Tibial nerve (tissue), 4 donors: ENCODE results near the gene NDUFAB1. TPM values are rescaled to one million over a fixed set of nuclear protein-coding genes. Genes with fewer than 3 reads are reported as not detected.
"Not testable (repeated sequence)": the region's sequence is repeated elsewhere in the genome, so short reads cannot be mapped to it uniquely, and the experiment has no call there.

Experiments used
- DNase-seq, 2 donors: peaks; one replicate each; pipeline ENCODE4 v3.0.0-alpha.2; 2019; ENCODE audit warnings: low spot score in 2 of 2
- H3K27ac ChIP-seq, 4 donors: fragments of 200-600 bp; sonication (generic) in 3 of 4; one replicate each; pipeline ENCODE4 v1.5.1; 2017 to 2019; ENCODE audit warnings: mild to moderate bottlenecking in 1 of 4
- H3K27me3 ChIP-seq, 2 donors: fragments of 200-600 bp; sonication (generic) in 1 of 2; one replicate each; pipeline versions ENCODE4 v1.5.1 to v1.6.0; 2017 to 2019
- H3K36me3 ChIP-seq, 3 donors: fragments of 200-600 bp; sonication (generic); one replicate each; pipeline ENCODE4 v1.5.1; 2018 to 2019
- H3K4me1 ChIP-seq, 4 donors: fragments of 200-600 bp; sonication (generic) in 3 of 4; one replicate each; pipeline ENCODE4 v1.5.1; 2017 to 2019
- H3K4me3 ChIP-seq, 4 donors: fragments of 200-600 bp; sonication (generic) in 3 of 4; one replicate each; pipeline ENCODE4 v1.5.1; 2017 to 2019; ENCODE audit warnings: mild to moderate bottlenecking in 1 of 4, moderate library complexity in 1 of 4
- H3K9me3 ChIP-seq, 4 donors: fragments of 200-600 bp; sonication (generic) in 3 of 4; one replicate each; pipeline ENCODE4 v1.5.1; 2017 to 2019
- CTCF ChIP-seq, 5 experiments: fragments of 200-600 bp in 3 of 5; fragments of 450-650 bp in 2 of 5; sonication (generic) in 3 of 5; IDR thresholded peaks; one replicate each; pipeline ENCODE4 v1.5.1; 2016 to 2019; ENCODE audit warnings: antibody characterized with exemption in 5 of 5, mild to moderate bottlenecking in 3 of 5, moderate library complexity in 2 of 5
- EP300 ChIP-seq, 2 donors: sonication (generic); formaldehyde crosslinking; IDR thresholded peaks; one replicate each; pipeline ENCODE4 v1.6.1; 2017; ENCODE audit warnings: antibody characterized with exemption in 2 of 2, mild to moderate bottlenecking in 1 of 2
- POLR2A ChIP-seq, 2 donors: fragments of 450-650 bp; IDR thresholded peaks; one replicate each; pipeline ENCODE4 v1.6.1; 2017; ENCODE audit warnings: antibody characterized with exemption in 2 of 2, mild to moderate bottlenecking in 2 of 2, moderate library complexity in 2 of 2
- WGBS, 2 donors: methylation state at CpG; one replicate each; pipeline ENCODE4 v1.1.5; 2018; 5-methylcytosine and 5-hydroxymethylcytosine counted together
- total RNA-seq, 4 donors: library from RNA; depleted of rRNA; stranded (reverse); fragments of >200 nt; gene quantifications; one replicate each; pipeline ENCODE4 v1.1.0, GENCODE V29; 2016

Gene NDUFAB1
- total RNA-seq, 4 donors from 2014 or later = 43.7 to 87.8 (median 67.1) TPM

- peaks cover 0 to 65% (median 0%) of the 10 kb centered on the region in 3 donors for H3K36me3 ChIP-seq
- no peaks in the 10 kb centered on the region for H3K9me3 ChIP-seq
- TF ChIP-seq CTCF (IDR thresholded peaks at IDR 0.05) = no peak
- no peak for TF ChIP-seq EP300 (IDR thresholded peaks at IDR 0.05)
- TF ChIP-seq POLR2A (IDR thresholded peaks at IDR 0.05) = no peak
- no peak overlapping the region for H3K27ac ChIP-seq
- H3K4me3 ChIP-seq = no peak overlapping the region
- DNase-seq = no peak
- peaks cover 0 to 16% (median 11%) of the 10 kb centered on the region in 4 donors for H3K4me1 ChIP-seq
- no peaks in the 10 kb centered on the region for H3K27me3 ChIP-seq
Observed at GRCh38 chr16:23635958-23636357, 39.8 kb upstream of the NDUFAB1 start.

GRCh38 chr16:23634461-23635036, 38.4 kb upstream of the NDUFAB1 start:
- H3K4me1 ChIP-seq = peaks cover 0 to 6% (median under 1%) of the 10 kb centered on the region in 4 donors
- no peak for TF ChIP-seq POLR2A (IDR thresholded peaks at IDR 0.05)
- no peak for TF ChIP-seq CTCF (IDR thresholded peaks at IDR 0.05)
- TF ChIP-seq EP300 (IDR thresholded peaks at IDR 0.05) = no peak
- no peak overlapping the region for H3K4me3 ChIP-seq
- H3K27ac ChIP-seq = no peak overlapping the region
- no peak for DNase-seq
- H3K36me3 ChIP-seq = peaks cover 0 to 74% (median 4%) of the 10 kb centered on the region in 3 donors
- no peaks in the 10 kb centered on the region for H3K27me3 ChIP-seq
- no peaks in the 10 kb centered on the region for H3K9me3 ChIP-seq
- 92 to 96% methylated on average over 4 of the region's 4 CpGs for WGBS, 2 donors

GRCh38 chr16:23631874-23632273, 35.8 kb upstream of the NDUFAB1 start:
- DNase-seq, H3K4me1 ChIP-seq, H3K27ac ChIP-seq, H3K9me3 ChIP-seq, H3K4me3 ChIP-seq, H3K27me3 ChIP-seq: not testable (repeated sequence)
- peaks cover 0 to 88% (median 7%) of the 10 kb centered on the region in 3 donors for H3K36me3 ChIP-seq
- WGBS, 2 donors = 95 to 100% methylated on average over 3 of the region's 3 CpGs

GRCh38 chr16:23629516-23629915, 33.4 kb upstream of the NDUFAB1 start:
- Histone ChIP-seq H3K9me3 (no peaks in the 10 kb centered on the region), H3K4me1 (no peaks in the 10 kb centered on the region), H3K27me3 (no peaks in the 10 kb centered on the region), H3K36me3 (peaks cover 2 to 88% (median 20%) of the 10 kb centered on the region in 3 donors), H3K27ac (no peak overlapping the region), H3K4me3 (no peak overlapping the region)
- DNase-seq = no peak
- no peak for TF ChIP-seq EP300 (IDR thresholded peaks at IDR 0.05)
- TF ChIP-seq CTCF (IDR thresholded peaks at IDR 0.05) = no peak
- no peak for TF ChIP-seq POLR2A (IDR thresholded peaks at IDR 0.05)
- WGBS, 2 donors = 94 to 95% methylated on average over 8 of the region's 8 CpGs

- Histone ChIP-seq H3K36me3 (peaks cover 2 to 92% (median 25%) of the 10 kb centered on the region in 3 donors), H3K27ac (no peak overlapping the region), H3K27me3 (no peaks in the 10 kb centered on the region), H3K9me3 (no peaks in the 10 kb centered on the region), H3K4me3 (no peak overlapping the region), H3K4me1 (no peaks in the 10 kb centered on the region)
- no peak for TF ChIP-seq CTCF (IDR thresholded peaks at IDR 0.05)
- TF ChIP-seq POLR2A (IDR thresholded peaks at IDR 0.05) = no peak
- TF ChIP-seq EP300 (IDR thresholded peaks at IDR 0.05) = no peak
- no peak for DNase-seq
Observed at GRCh38 chr16:23624092-23624491, 28.0 kb upstream of the NDUFAB1 start.

GRCh38 chr16:23615805-23616204, 19.7 kb upstream of the NDUFAB1 start:
- 97 to 98% methylated on average over 9 of the region's 9 CpGs for WGBS, 2 donors
- TF ChIP-seq EP300 (IDR thresholded peaks at IDR 0.05) = no peak
- TF ChIP-seq CTCF (IDR thresholded peaks at IDR 0.05) = no peak
- no peak for TF ChIP-seq POLR2A (IDR thresholded peaks at IDR 0.05)

More at GRCh38 chr16:23615805-23616204, 19.7 kb upstream of the NDUFAB1 start:
- H3K36me3 ChIP-seq = peaks cover 0 to 93% (median 4%) of the 10 kb centered on the region in 3 donors
- no peaks in the 10 kb centered on the region for H3K4me1 ChIP-seq
- H3K27me3 ChIP-seq = no peaks in the 10 kb centered on the region
- no peak overlapping the region for H3K27ac ChIP-seq
- H3K9me3 ChIP-seq = no peaks in the 10 kb centered on the region
- no peak for DNase-seq
- H3K4me3 ChIP-seq = no peak overlapping the region
